GM18519 (cell line): ENCODE results near the gene HSD11B1L.
A peak's percentile ranks its signal among the peaks of the same experiment; 100 is the strongest.
"Not testable (repeated sequence)": the region's sequence is repeated elsewhere in the genome, so short reads cannot be mapped to it uniquely, and the experiment has no call there.

Experiments used
- ATAC-seq: cut with Tn5 transposase; IDR thresholded peaks from one replicate; pipeline ENCODE4 v1.9.1; 2021; ENCODE audit warnings: mild to moderate bottlenecking, moderate library complexity; ENCODE audit not compliant: unreplicated experiment, low FRiP score

HSD11B1L gene

GRCh38 chr19:5686647-5687359 lies 6.0 kb downstream of the HSD11B1L start:
- peak; percentile 32 for ATAC-seq

GRCh38 chr19:5687360-5688198 lies 6.8 kb downstream of the HSD11B1L start:
- no peak for ATAC-seq

- not testable (repeated sequence) for ATAC-seq
These were observed 7.5 kb downstream of the HSD11B1L start for GRCh38 chr19:5688262-5688881.

- no peak for ATAC-seq
These were observed 9.5 kb downstream of the HSD11B1L start, which contains the start of gene RPL36 for GRCh38 chr19:5690125-5690954. RPL36 (plus strand) TSS chr19:5690295; CDS start chr19:5690508, 213 bp downstream.

GRCh38 chr19:5690955-5691821 lies 10.4 kb downstream of the HSD11B1L start:
- no peak for ATAC-seq

- no peak for ATAC-seq
These were observed 11.2 kb downstream of the HSD11B1L start for GRCh38 chr19:5691822-5692722.

- no peak for ATAC-seq
These were observed 11.9 kb downstream of the HSD11B1L start for GRCh38 chr19:5692723-5693194.

GRCh38 chr19:5693195-5694166 lies 12.7 kb downstream of the HSD11B1L start:
- ATAC-seq = no peak

- ATAC-seq = no peak
These were observed 13.5 kb downstream of the HSD11B1L start for GRCh38 chr19:5694167-5694955.

GRCh38 chr19:5694956-5695648 lies 14.3 kb downstream of the HSD11B1L start:
- ATAC-seq = no peak

GRCh38 chr19:5695649-5696195 lies 14.9 kb downstream of the HSD11B1L start:
- ATAC-seq = no peak

- no peak for ATAC-seq
These were observed 15.6 kb downstream of the HSD11B1L start for GRCh38 chr19:5696196-5697021.

GRCh38 chr19:5697022-5697889 lies 16.4 kb downstream of the HSD11B1L start:
- ATAC-seq = no peak
